K562 (cell line): ENCODE results near the gene CASKIN1. TPM values are rescaled to one million over a fixed set of nuclear protein-coding genes. Genes with fewer than 3 reads are reported as not detected.

Experiments used
- ATAC-seq: fragments of 200-7000 bp; cut with Tn5 transposase; 3 replicates; pipeline ENCODE4 v1.9.1; 2020; ENCODE audit warnings: moderate library complexity
- BruUV-seq: library from RNA; stranded (reverse); fragments of 400-500 nt; replicated peaks from 2 replicates; lab custom pipeline; 2021; lab: Mats Ljungman, UMichigan
- CTCF ChIA-PET: fragments of 300-600 bp; formaldehyde crosslinking; extraction: SDS; loops from one replicate; lab custom pipeline; 2021; ENCODE audit warnings: low intra/inter-chr PET ratio; lab: Yijun Ruan, JAX
- POLR2A ChIA-PET: fragments of 300-600, 350-650 bp; sonication (Branson Sonifier 250); formaldehyde crosslinking; extraction: SDS; loops from one replicate; lab custom pipeline; 2021; ENCODE audit warnings: antibody characterized with exemption, inconsistent platforms; lab: Yijun Ruan, JAX
- DNase-seq, 4 experiments: peaks; one replicate each; pipeline versions ENCODE4 v3.0.0 to v3.0.0-alpha.2; 2011 to 2018; ENCODE audit warnings: low spot score in 3 of 4, mixed read lengths in 3 of 4; ENCODE audit errors: extremely low read depth in 1 of 4
- FAIRE-seq: peaks from 2 replicates; lab custom pipeline; 2011; peaks lifted over from hg19 to GRCh38; lab: Jason Lieb, UNC
- H2AFZ ChIP-seq: 2 replicates; pipeline ENCODE4 v1.6.0; 2011; ENCODE audit warnings: low read depth, low read length, control low read depth, inconsistent platforms
- H3K27ac ChIP-seq: fragments of 200-600 bp; 3 replicates; pipeline ENCODE4 v1.8.0; 2011; ENCODE audit warnings: low read depth, mild to moderate bottlenecking, control low read depth, inconsistent platforms, low read length, moderate library complexity, mixed read lengths; ENCODE audit errors: extremely low read depth
- H3K27me3 ChIP-seq, 2 experiments: fragments of 300-600 bp in 1 of 2; 2 replicates in 1 of 2; 3 replicates in 1 of 2; pipeline versions ENCODE4 v1.6.0 to v1.8.0; 2011; ENCODE audit warnings: inconsistent platforms in 2 of 2, low read length in 2 of 2, mild to moderate bottlenecking in 1 of 2, mixed read lengths in 1 of 2, moderate library complexity in 1 of 2; ENCODE audit not compliant: control insufficient read depth in 2 of 2, insufficient read depth in 2 of 2
- H3K36me3 ChIP-seq: fragments of 300-600 bp; 3 replicates; pipeline ENCODE4 v1.8.0; 2011; ENCODE audit warnings: mild to moderate bottlenecking, low read length, inconsistent platforms; ENCODE audit not compliant: control insufficient read depth, insufficient read depth
- H3K4me1 ChIP-seq, 2 experiments: fragments of 200-600 bp in 1 of 2; replicated peaks in 1 of 2; 2 replicates in 1 of 2; 3 replicates in 1 of 2; pipeline versions ENCODE4 v1.5.1 to v1.8.0; 2011; ENCODE audit warnings: inconsistent platforms in 2 of 2, low read length in 2 of 2, mild to moderate bottlenecking in 1 of 2, mixed read lengths in 1 of 2, moderate library complexity in 1 of 2; ENCODE audit not compliant: control insufficient read depth in 2 of 2, insufficient read depth in 2 of 2
- H3K4me2 ChIP-seq: 2 replicates; pipeline ENCODE4 v1.6.1; 2011; ENCODE audit warnings: low read length, control low read depth, inconsistent platforms, mixed read lengths; ENCODE audit not compliant: insufficient read depth
- H3K4me3 ChIP-seq: fragments of 200-600 bp; sonication (generic), shearing (Covaris generic); 2 replicates; pipeline ENCODE4 v1.5.1; 2016; ENCODE audit warnings: control low read depth, inconsistent platforms
- H3K79me2 ChIP-seq: fragments of 200-600 bp; 3 replicates; pipeline ENCODE4 v1.8.0; 2011; ENCODE audit warnings: low read length, inconsistent platforms; ENCODE audit not compliant: control insufficient read depth, insufficient read depth
- H3K9ac ChIP-seq, 2 experiments: 2 replicates each; pipeline versions ENCODE4 v1.6.0 to v1.6.1; 2011; ENCODE audit warnings: low read depth in 2 of 2, low read length in 2 of 2, control low read depth in 1 of 2, inconsistent platforms in 1 of 2, mild to moderate bottlenecking in 1 of 2, mixed read lengths in 1 of 2; ENCODE audit not compliant: insufficient read depth in 1 of 2
- H3K9me1 ChIP-seq: one replicate; pipeline ENCODE4 v1.6.0; 2011; ENCODE audit warnings: inconsistent platforms, mild to moderate bottlenecking, low read length, moderate library complexity; ENCODE audit not compliant: control insufficient read depth, insufficient read depth
- H3K9me3 ChIP-seq: replicated peaks from 2 replicates; pipeline ENCODE4 v1.5.1; 2011; ENCODE audit warnings: low read depth, low read length, inconsistent platforms; ENCODE audit not compliant: control insufficient read depth, insufficient read depth
- H4K20me1 ChIP-seq: replicated peaks from 2 replicates; pipeline ENCODE4 v1.6.1; 2011; ENCODE audit warnings: low read length, inconsistent platforms, mixed read lengths; ENCODE audit not compliant: control insufficient read depth, insufficient read depth
- NCOR1 ChIP-seq: fragments of 450-650 bp; IDR thresholded peaks from 2 replicates; pipeline ENCODE4 v1.6.1; 2016; ENCODE audit warnings: mild to moderate bottlenecking, moderate library complexity
- ZC3H4 ChIP-seq: sonication (generic); formaldehyde crosslinking; IDR thresholded peaks from 2 replicates; pipeline ENCODE4 v1.9.0; 2021; ENCODE audit warnings: missing genetic modification reagents, borderline replicate concordance
- ZNF143 ChIP-seq: sonication (generic); formaldehyde crosslinking; IDR thresholded peaks from 2 replicates; pipeline ENCODE4 v1.9.0; 2022; ENCODE audit warnings: mild to moderate bottlenecking, missing genetic modification reagents
- ZNF165 ChIP-seq: fragments of 250-450 bp; sonication (Bioruptor Pico); IDR thresholded peaks from 2 replicates; pipeline ENCODE4 v1.4.0; 2020; ENCODE audit warnings: borderline replicate concordance
- ZNF551 ChIP-seq: fragments of 250-450 bp; sonication (Bioruptor Pico); IDR thresholded peaks from 2 replicates; pipeline ENCODE4 v1.5.0; 2021; ENCODE audit warnings: mild to moderate bottlenecking, moderate library complexity
- ZNF76 ChIP-seq: fragments of 250-450 bp; sonication (Bioruptor Pico); IDR thresholded peaks from 2 replicates; pipeline ENCODE4 v1.4.0; 2020; ENCODE audit warnings: mild to moderate bottlenecking, moderate library complexity, borderline replicate concordance
- WGBS: fragments of 100-300 bp; shearing (Covaris generic); methylation state at CpG from one replicate; pipeline ENCODE4 v1.1.6; 2016; ENCODE audit warnings: low coverage, mixed read lengths; ENCODE audit not compliant: insufficient coverage; ENCODE audit errors: missing lambda C conversion rate; 5-methylcytosine and 5-hydroxymethylcytosine counted together
- in situ Hi-C: fragments of 300-500 bp; cut with MboI; formaldehyde crosslinking; loops from 4 replicates; pipeline ENCODE4 v1.15.0; 2018; ENCODE audit warnings: inconsistent platforms, mixed read lengths
- intact Hi-C: fragments of 100-400 bp; cut with micrococcal nuclease; formaldehyde crosslinking; loops from 2 replicates; pipeline ENCODE4 v1.14.2; 2022
- polyA plus RNA-seq, 8 experiments: library from polyadenylated mRNA; depleted of rRNA in 4 of 8; stranded (reverse) in 5 of 8; unstranded in 3 of 8; fragments of >200 nt; fragmentation: Nextera tagmentation in 2 of 8; fragmentation: Illumina TruSeq in 1 of 8; extraction: Ambion mirVana in 2 of 8; extraction: Trizol in 1 of 8; gene quantifications; 2 replicates each; pipeline versions ENCODE4 v1.2.1 to v1.2.3, GENCODE V29; 2011 to 2014; ENCODE audit warnings: inconsistent platforms in 1 of 8, missing spikeins in 1 of 8
- total RNA-seq, 7 experiments: library from RNA; depleted of rRNA in 6 of 7; stranded (reverse); fragments of >200 nt in 6 of 7; fragmentation: Illumina TruSeq in 2 of 7; extraction: Trizol in 2 of 7; gene quantifications; 2 replicates each; pipeline versions ENCODE4 v1.2.1 to v1.2.3, GENCODE V29; 2011 to 2021; ENCODE audit warnings: low replicate concordance in 1 of 7
- TF ChIP-seq, protein P1 (sequence below): sonication (generic); formaldehyde crosslinking; IDR thresholded peaks from 2 replicates; pipeline ENCODE4 v1.8.0; 2023; ENCODE audit warnings: mild to moderate bottlenecking, missing genetic modification reagents
- TF ChIP-seq, protein P2 (sequence below): fragments of 450-650 bp; IDR thresholded peaks from 2 replicates; pipeline ENCODE4 v1.6.1; 2014; ENCODE audit warnings: low read depth, mild to moderate bottlenecking, moderate library complexity, borderline replicate concordance

CASKIN1 gene
- total and polyA plus RNA-seq, 9 of the 15 experiments (the other 6 are each of a cell fraction or from before 2014, with no cell fraction given): 0.15 to 4.5 (median 1.5) TPM; not detected in 2

DNA sequence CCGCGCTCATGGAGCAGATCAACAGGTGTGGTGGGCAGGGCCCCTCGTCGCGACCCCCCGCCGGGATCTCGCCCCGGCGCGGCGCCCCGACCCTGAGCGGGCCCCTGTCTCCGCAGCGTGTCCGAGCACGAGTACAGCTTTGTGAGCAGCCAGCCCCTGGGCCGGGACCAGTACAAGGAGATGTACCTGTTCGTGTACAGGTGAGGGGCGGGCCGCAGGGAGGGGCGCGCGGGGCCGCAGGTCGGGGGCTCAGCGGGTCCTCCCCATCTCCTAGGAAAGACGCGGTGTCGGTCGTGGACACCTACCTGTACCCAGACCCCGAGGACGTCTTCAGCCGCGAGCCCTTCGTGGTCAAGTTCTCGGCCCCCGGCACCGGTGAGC lies 40.7 kb upstream of the CASKIN1 start:
- Histone ChIP-seq H3K27me3 (no peaks in the 10 kb centered on the region), H3K4me2 (no peak overlapping the region), H4K20me1 (no peaks in the 10 kb centered on the region), H3K4me1 (peaks cover 0 to 53% of the 10 kb centered on the region in 2 experiments; a peak in 2 of 5 replicates), H3K4me3 (no peak overlapping the region), H3K9ac (no peak overlapping the region), H3K79me2 (no peaks in the 10 kb centered on the region), H3K9me3 (no peaks in the 10 kb centered on the region), H2AFZ (no peak overlapping the region), H3K36me3 (peaks cover 57% of the 10 kb centered on the region; the same call in 2 of the 3 replicates), H3K27ac (no peak overlapping the region), H3K9me1 (no peaks in the 10 kb centered on the region)
- FAIRE-seq (no peak), ATAC-seq (no peak), DNase-seq (no peak)
- no TSS peak for BruUV-seq
- no CpG with 5 or more reads among the region's 40 CpGs for WGBS
- intact Hi-C loops (no loop called here), in situ Hi-C loops (no loop called here)
- ChIA-PET POLR2A (interaction anchor here (6.6 kb wide), 1 partner anchor 14 kb away, joined by 39 read pairs; the partner anchor contains the start of gene ECI1), CTCF (no interaction called here)
- TF ChIP-seq NCOR1 (no peak), ZC3H4 (CRISPR knock-in tag) (no peak), ZNF76 (no peak), ZNF551 (CRISPR knock-in tag) (no peak), ZNF143 (CRISPR knock-in tag) (no peak), ZNF165 (no peak)
- TF ChIP-seq, protein P1, sequence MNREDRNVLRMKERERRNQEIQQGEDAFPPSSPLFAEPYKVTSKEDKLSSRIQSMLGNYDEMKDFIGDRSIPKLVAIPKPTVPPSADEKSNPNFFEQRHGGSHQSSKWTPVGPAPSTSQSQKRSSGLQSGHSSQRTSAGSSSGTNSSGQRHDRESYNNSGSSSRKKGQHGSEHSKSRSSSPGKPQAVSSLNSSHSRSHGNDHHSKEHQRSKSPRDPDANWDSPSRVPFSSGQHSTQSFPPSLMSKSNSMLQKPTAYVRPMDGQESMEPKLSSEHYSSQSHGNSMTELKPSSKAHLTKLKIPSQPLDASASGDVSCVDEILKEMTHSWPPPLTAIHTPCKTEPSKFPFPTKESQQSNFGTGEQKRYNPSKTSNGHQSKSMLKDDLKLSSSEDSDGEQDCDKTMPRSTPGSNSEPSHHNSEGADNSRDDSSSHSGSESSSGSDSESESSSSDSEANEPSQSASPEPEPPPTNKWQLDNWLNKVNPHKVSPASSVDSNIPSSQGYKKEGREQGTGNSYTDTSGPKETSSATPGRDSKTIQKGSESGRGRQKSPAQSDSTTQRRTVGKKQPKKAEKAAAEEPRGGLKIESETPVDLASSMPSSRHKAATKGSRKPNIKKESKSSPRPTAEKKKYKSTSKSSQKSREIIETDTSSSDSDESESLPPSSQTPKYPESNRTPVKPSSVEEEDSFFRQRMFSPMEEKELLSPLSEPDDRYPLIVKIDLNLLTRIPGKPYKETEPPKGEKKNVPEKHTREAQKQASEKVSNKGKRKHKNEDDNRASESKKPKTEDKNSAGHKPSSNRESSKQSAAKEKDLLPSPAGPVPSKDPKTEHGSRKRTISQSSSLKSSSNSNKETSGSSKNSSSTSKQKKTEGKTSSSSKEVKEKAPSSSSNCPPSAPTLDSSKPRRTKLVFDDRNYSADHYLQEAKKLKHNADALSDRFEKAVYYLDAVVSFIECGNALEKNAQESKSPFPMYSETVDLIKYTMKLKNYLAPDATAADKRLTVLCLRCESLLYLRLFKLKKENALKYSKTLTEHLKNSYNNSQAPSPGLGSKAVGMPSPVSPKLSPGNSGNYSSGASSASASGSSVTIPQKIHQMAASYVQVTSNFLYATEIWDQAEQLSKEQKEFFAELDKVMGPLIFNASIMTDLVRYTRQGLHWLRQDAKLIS (CRISPR knock-in tag): no peak
- TF ChIP-seq, protein P2, sequence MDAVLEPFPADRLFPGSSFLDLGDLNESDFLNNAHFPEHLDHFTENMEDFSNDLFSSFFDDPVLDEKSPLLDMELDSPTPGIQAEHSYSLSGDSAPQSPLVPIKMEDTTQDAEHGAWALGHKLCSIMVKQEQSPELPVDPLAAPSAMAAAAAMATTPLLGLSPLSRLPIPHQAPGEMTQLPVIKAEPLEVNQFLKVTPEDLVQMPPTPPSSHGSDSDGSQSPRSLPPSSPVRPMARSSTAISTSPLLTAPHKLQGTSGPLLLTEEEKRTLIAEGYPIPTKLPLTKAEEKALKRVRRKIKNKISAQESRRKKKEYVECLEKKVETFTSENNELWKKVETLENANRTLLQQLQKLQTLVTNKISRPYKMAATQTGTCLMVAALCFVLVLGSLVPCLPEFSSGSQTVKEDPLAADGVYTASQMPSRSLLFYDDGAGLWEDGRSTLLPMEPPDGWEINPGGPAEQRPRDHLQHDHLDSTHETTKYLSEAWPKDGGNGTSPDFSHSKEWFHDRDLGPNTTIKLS: no peak
